WTC11 (cell line): ENCODE results near the gene OR1M1. TPM values are rescaled to one million over a fixed set of nuclear protein-coding genes. Genes with fewer than 3 reads are reported as not detected.
"Not testable (repeated sequence)": the region's sequence is repeated elsewhere in the genome, so short reads cannot be mapped to it uniquely, and the experiment has no call there.

Experiments
- ATAC-seq: fragments of 200-7000 bp; cut with Tn5 transposase; 2 replicates; pipeline ENCODE4 v1.10.0; 2021; ENCODE audit warnings: mild to moderate bottlenecking, moderate library complexity
- CTCF ChIA-PET: fragments of 300-600 bp; sonication (Branson Sonifier 250); formaldehyde crosslinking; loops from one replicate; lab custom pipeline; 2021; ENCODE audit warnings: antibody characterized with exemption; lab: Charles Lee
- POLR2A ChIA-PET: fragments of 350-600 bp; sonication (Branson Sonifier 250); formaldehyde crosslinking; loops from one replicate; lab custom pipeline; 2021; ENCODE audit warnings: antibody characterized with exemption; lab: Charles Lee
- DNase-seq: peaks from one replicate; pipeline ENCODE4 v3.0.0; 2021; ENCODE audit warnings: low spot score
- H3K27ac Mint-ChIP-seq: 2 replicates; pipeline ENCODE4 v1.8.0; 2021; ENCODE audit warnings: mixed read lengths
- H3K27me3 Mint-ChIP-seq: 2 replicates; pipeline ENCODE4 v1.8.0; 2021; ENCODE audit warnings: low read depth, mild to moderate bottlenecking, moderate library complexity, mixed read lengths
- H3K36me3 Mint-ChIP-seq: 2 replicates; pipeline ENCODE4 v1.8.0; 2021; ENCODE audit warnings: mixed read lengths
- H3K4me1 Mint-ChIP-seq: 2 replicates; pipeline ENCODE4 v1.8.0; 2022; ENCODE audit warnings: mixed read lengths
- H3K4me3 Mint-ChIP-seq: 2 replicates; pipeline ENCODE4 v1.8.0; 2021; ENCODE audit warnings: mild to moderate bottlenecking, moderate library complexity, mixed read lengths
- H3K9me3 Mint-ChIP-seq: 2 replicates; pipeline ENCODE4 v1.8.0; 2021; ENCODE audit warnings: mixed read lengths
- EMX1 ChIP-seq: fragments of 250-450 bp; sonication (Bioruptor Pico); IDR thresholded peaks from 2 replicates; pipeline ENCODE4 v1.8.0; 2021; ENCODE audit warnings: mild to moderate bottlenecking
- ETV6 ChIP-seq: sonication (generic); formaldehyde crosslinking; IDR thresholded peaks from 2 replicates; pipeline ENCODE4 v1.8.1; 2022; ENCODE audit warnings: mild to moderate bottlenecking, missing genetic modification reagents
- FOXP1 ChIP-seq: sonication (generic); formaldehyde crosslinking; IDR thresholded peaks from 2 replicates; pipeline ENCODE4 v1.8.0; 2022; ENCODE audit warnings: missing genetic modification reagents, mild to moderate bottlenecking, moderate library complexity, borderline replicate concordance
- GABPB1 ChIP-seq: sonication (generic); formaldehyde crosslinking; IDR thresholded peaks from 2 replicates; pipeline ENCODE4 v1.8.1; 2023; ENCODE audit warnings: mild to moderate bottlenecking, missing genetic modification reagents
- GRHL2 ChIP-seq: fragments of 250-450 bp; sonication (Bioruptor Pico); IDR thresholded peaks from 2 replicates; pipeline ENCODE4 v1.8.0; 2022; ENCODE audit warnings: mild to moderate bottlenecking, moderate library complexity; ENCODE audit not compliant: insufficient replicate concordance, severe bottlenecking
- GTF2I ChIP-seq: fragments of 250-450 bp; sonication (Bioruptor Pico); conservative IDR thresholded peaks from 2 replicates; pipeline ENCODE4 v1.4.0; 2021; ENCODE audit warnings: mild to moderate bottlenecking
- TEAD1 ChIP-seq: sonication (generic); formaldehyde crosslinking; IDR thresholded peaks from 2 replicates; pipeline ENCODE4 v1.8.0; 2022; ENCODE audit warnings: mild to moderate bottlenecking, missing genetic modification reagents
- TEAD4 ChIP-seq: sonication (generic); formaldehyde crosslinking; IDR thresholded peaks from 2 replicates; pipeline ENCODE4 v1.8.0; 2022; ENCODE audit warnings: mild to moderate bottlenecking, missing genetic modification reagents
- TP53 ChIP-seq: sonication (generic); formaldehyde crosslinking; IDR thresholded peaks from 2 replicates; pipeline ENCODE4 v1.8.1; 2023; ENCODE audit warnings: mild to moderate bottlenecking, missing genetic modification reagents
- ZBTB21 ChIP-seq: sonication (generic); formaldehyde crosslinking; IDR thresholded peaks from 2 replicates; pipeline ENCODE4 v1.8.1; 2023; ENCODE audit warnings: mild to moderate bottlenecking, missing genetic modification reagents, borderline replicate concordance
- ZNF121 ChIP-seq: sonication (generic); formaldehyde crosslinking; IDR thresholded peaks from 2 replicates; pipeline ENCODE4 v1.8.0; 2023; ENCODE audit warnings: missing genetic modification reagents
- ZNF263 ChIP-seq: sonication (generic); formaldehyde crosslinking; IDR thresholded peaks from 2 replicates; pipeline ENCODE4 v1.8.1; 2022; ENCODE audit warnings: low read depth, mild to moderate bottlenecking, moderate library complexity, missing genetic modification reagents
- total RNA-seq: library from RNA; stranded (reverse); gene quantifications from 3 replicates; pipeline ENCODE4 v1.2.3, GENCODE V29; 2021
- TF ChIP-seq, protein P1 (sequence below): sonication (generic); formaldehyde crosslinking; IDR thresholded peaks from 2 replicates; pipeline ENCODE4 v1.8.0; 2022; ENCODE audit warnings: mild to moderate bottlenecking, missing genetic modification reagents
- TF ChIP-seq, protein P2 (sequence below): fragments of 250-450 bp; sonication (Bioruptor Pico); IDR thresholded peaks from 2 replicates; pipeline ENCODE4 v1.9.0; 2021; ENCODE audit warnings: mild to moderate bottlenecking, borderline replicate concordance
- TF ChIP-seq, protein P3 (sequence below): sonication (generic); formaldehyde crosslinking; IDR thresholded peaks from 2 replicates; pipeline ENCODE4 v1.8.1; 2023; ENCODE audit warnings: mild to moderate bottlenecking, missing genetic modification reagents, moderate library complexity
- TF ChIP-seq, protein P4 (sequence below): sonication (generic); formaldehyde crosslinking; IDR thresholded peaks from 2 replicates; pipeline ENCODE4 v1.8.0; 2022; ENCODE audit warnings: mild to moderate bottlenecking, missing genetic modification reagents
- TF ChIP-seq, protein P5 (sequence below): sonication (generic); formaldehyde crosslinking; IDR thresholded peaks from 2 replicates; pipeline ENCODE4 v1.8.0; 2022; ENCODE audit warnings: mild to moderate bottlenecking, missing genetic modification reagents
- TF ChIP-seq, protein P6 (sequence below): sonication (generic); formaldehyde crosslinking; IDR thresholded peaks from 2 replicates; pipeline ENCODE4 v1.8.0; 2022; ENCODE audit warnings: mild to moderate bottlenecking, missing genetic modification reagents

The OR1M1 gene
- total RNA-seq, 1 experiment from 2014 or later: not detected

DNA sequence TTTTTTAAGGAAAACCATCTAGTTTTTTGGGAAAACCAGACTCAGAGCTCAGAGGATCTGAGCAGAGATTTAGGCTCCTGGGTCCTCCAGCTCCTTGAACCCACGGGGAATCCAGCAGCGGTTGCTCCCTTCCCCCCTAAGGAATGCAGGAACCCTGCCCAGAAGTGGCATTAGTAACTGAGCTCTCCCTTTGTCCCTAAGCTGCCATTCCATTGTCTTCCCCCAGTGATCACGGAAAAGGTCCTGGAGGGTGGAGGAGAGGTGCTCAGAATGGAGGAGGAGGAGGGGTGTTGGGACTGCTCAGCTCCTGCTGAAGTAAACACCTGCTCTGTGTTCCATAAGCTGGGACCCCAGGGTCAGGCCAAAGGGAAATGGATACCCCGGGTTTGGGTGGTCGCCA is 16.8 kb upstream of the OR1M1 start (continued):
- TF ChIP-seq, protein P1, sequence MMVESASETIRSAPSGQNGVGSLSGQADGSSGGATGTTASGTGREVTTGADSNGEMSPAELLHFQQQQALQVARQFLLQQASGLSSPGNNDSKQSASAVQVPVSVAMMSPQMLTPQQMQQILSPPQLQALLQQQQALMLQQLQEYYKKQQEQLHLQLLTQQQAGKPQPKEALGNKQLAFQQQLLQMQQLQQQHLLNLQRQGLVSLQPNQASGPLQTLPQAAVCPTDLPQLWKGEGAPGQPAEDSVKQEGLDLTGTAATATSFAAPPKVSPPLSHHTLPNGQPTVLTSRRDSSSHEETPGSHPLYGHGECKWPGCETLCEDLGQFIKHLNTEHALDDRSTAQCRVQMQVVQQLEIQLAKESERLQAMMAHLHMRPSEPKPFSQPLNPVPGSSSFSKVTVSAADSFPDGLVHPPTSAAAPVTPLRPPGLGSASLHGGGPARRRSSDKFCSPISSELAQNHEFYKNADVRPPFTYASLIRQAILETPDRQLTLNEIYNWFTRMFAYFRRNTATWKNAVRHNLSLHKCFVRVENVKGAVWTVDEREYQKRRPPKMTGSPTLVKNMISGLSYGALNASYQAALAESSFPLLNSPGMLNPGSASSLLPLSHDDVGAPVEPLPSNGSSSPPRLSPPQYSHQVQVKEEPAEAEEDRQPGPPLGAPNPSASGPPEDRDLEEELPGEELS (CRISPR knock-in tag): no peak
- TF ChIP-seq ZNF263 (no peak), ZNF121 (CRISPR knock-in tag) (no peak), TEAD1 (CRISPR knock-in tag) (peak; percentile 63; the same call in 1 of the 2 replicates), GRHL2 (CRISPR knock-in tag) (no peak), TEAD4 (CRISPR knock-in tag) (no peak), TP53 (CRISPR knock-in tag) (no peak), EMX1 (CRISPR knock-in tag) (no peak), GABPB1 (CRISPR knock-in tag) (no peak), ETV6 (CRISPR knock-in tag) (no peak), ZBTB21 (no peak), FOXP1 (CRISPR knock-in tag) (no peak), GTF2I (CRISPR knock-in tag) (no peak)
- TF ChIP-seq, protein P2, sequence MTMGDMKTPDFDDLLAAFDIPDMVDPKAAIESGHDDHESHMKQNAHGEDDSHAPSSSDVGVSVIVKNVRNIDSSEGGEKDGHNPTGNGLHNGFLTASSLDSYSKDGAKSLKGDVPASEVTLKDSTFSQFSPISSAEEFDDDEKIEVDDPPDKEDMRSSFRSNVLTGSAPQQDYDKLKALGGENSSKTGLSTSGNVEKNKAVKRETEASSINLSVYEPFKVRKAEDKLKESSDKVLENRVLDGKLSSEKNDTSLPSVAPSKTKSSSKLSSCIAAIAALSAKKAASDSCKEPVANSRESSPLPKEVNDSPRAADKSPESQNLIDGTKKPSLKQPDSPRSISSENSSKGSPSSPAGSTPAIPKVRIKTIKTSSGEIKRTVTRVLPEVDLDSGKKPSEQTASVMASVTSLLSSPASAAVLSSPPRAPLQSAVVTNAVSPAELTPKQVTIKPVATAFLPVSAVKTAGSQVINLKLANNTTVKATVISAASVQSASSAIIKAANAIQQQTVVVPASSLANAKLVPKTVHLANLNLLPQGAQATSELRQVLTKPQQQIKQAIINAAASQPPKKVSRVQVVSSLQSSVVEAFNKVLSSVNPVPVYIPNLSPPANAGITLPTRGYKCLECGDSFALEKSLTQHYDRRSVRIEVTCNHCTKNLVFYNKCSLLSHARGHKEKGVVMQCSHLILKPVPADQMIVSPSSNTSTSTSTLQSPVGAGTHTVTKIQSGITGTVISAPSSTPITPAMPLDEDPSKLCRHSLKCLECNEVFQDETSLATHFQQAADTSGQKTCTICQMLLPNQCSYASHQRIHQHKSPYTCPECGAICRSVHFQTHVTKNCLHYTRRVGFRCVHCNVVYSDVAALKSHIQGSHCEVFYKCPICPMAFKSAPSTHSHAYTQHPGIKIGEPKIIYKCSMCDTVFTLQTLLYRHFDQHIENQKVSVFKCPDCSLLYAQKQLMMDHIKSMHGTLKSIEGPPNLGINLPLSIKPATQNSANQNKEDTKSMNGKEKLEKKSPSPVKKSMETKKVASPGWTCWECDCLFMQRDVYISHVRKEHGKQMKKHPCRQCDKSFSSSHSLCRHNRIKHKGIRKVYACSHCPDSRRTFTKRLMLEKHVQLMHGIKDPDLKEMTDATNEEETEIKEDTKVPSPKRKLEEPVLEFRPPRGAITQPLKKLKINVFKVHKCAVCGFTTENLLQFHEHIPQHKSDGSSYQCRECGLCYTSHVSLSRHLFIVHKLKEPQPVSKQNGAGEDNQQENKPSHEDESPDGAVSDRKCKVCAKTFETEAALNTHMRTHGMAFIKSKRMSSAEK: no peak
- TF ChIP-seq, protein P3, sequence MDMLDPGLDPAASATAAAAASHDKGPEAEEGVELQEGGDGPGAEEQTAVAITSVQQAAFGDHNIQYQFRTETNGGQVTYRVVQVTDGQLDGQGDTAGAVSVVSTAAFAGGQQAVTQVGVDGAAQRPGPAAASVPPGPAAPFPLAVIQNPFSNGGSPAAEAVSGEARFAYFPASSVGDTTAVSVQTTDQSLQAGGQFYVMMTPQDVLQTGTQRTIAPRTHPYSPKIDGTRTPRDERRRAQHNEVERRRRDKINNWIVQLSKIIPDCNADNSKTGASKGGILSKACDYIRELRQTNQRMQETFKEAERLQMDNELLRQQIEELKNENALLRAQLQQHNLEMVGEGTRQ (CRISPR knock-in tag): no peak
- TF ChIP-seq, protein P4, sequence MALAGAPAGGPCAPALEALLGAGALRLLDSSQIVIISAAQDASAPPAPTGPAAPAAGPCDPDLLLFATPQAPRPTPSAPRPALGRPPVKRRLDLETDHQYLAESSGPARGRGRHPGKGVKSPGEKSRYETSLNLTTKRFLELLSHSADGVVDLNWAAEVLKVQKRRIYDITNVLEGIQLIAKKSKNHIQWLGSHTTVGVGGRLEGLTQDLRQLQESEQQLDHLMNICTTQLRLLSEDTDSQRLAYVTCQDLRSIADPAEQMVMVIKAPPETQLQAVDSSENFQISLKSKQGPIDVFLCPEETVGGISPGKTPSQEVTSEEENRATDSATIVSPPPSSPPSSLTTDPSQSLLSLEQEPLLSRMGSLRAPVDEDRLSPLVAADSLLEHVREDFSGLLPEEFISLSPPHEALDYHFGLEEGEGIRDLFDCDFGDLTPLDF: no peak
- TF ChIP-seq, protein P5, sequence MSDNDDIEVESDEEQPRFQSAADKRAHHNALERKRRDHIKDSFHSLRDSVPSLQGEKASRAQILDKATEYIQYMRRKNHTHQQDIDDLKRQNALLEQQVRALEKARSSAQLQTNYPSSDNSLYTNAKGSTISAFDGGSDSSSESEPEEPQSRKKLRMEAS (CRISPR knock-in tag): peak; percentile 18; the same call in 1 of the 2 replicates
- TF ChIP-seq, protein P6, sequence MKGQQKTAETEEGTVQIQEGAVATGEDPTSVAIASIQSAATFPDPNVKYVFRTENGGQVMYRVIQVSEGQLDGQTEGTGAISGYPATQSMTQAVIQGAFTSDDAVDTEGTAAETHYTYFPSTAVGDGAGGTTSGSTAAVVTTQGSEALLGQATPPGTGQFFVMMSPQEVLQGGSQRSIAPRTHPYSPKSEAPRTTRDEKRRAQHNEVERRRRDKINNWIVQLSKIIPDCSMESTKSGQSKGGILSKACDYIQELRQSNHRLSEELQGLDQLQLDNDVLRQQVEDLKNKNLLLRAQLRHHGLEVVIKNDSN (CRISPR knock-in tag): no peak
- TF ChIP-seq, all 79 proteins: peak for 4

DNA sequence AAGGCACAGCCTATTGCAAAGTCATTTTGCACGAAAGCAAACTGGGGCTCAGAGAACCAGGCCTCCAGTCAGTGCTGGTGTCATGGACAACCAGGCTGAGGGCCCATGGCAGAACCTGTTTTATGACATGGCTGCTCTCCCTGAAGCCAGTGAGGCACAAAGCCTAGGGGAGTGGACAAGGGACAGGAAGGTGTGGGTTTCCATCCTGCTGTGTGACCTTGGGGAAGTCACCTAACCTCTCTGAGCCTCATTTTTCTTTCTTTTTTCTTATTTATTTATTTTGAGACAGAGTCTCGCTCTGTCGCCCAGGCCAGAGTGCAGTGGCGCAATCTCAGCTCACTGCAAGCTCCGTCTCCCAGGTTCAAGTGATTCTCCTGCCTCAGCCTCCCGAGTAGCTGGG is 15.1 kb upstream of the OR1M1 start:
- H3K27me3 Mint-ChIP-seq, DNase-seq, H3K9me3 Mint-ChIP-seq, ATAC-seq, H3K4me3 Mint-ChIP-seq, POLR2A ChIA-PET, H3K36me3 Mint-ChIP-seq, CTCF ChIA-PET: not testable (repeated sequence)
- Mint-ChIP-seq H3K27ac (peak overlapping the region; percentile 53; the same call in 1 of the 2 replicates), H3K4me1 (peaks cover 35% of the 10 kb centered on the region)
